Activated CD8-positive, alpha-beta T cell treated with anti-CD3 and anti-CD28 coated beads, Interleukin-2, amount 10 ng/mL, durations not matched to agents 7 days and 5 days (primary cell): Measurements from ENCODE around the gene OR51B2. TPM values are rescaled to one million over a fixed set of nuclear protein-coding genes. Genes with fewer than 3 reads are reported as not detected.

Experiments used
- ATAC-seq: fragments of 150-1000 bp; cut with Tn5 transposase; one replicate; pipeline ENCODE4 v1.10.0; 2021; ENCODE audit warnings: moderate library complexity
- CTCF ChIA-PET: fragments of 350-600 bp; sonication (Branson Sonifier 250); formaldehyde crosslinking; loops from one replicate; lab custom pipeline; 2021; ENCODE audit warnings: antibody characterized with exemption; lab: Charles Lee
- POLR2A ChIA-PET: fragments of 350-600 bp; sonication (Branson Sonifier 250); formaldehyde crosslinking; loops from one replicate; lab custom pipeline; 2021; ENCODE audit warnings: antibody characterized with exemption; lab: Charles Lee
- DNase-seq: peaks from one replicate; pipeline ENCODE4 v3.0.0-alpha.2; 2020
- H3K27ac Mint-ChIP-seq: one replicate; pipeline ENCODE4 v1.8.0; 2021; ENCODE audit warnings: mild to moderate bottlenecking, mixed read lengths
- H3K27me3 Mint-ChIP-seq: one replicate; pipeline ENCODE4 v1.8.0; 2021; ENCODE audit warnings: low read depth, mixed read lengths
- H3K36me3 Mint-ChIP-seq: one replicate; pipeline ENCODE4 v1.8.0; 2021; ENCODE audit warnings: low read depth, mixed read lengths
- H3K4me1 Mint-ChIP-seq: one replicate; pipeline ENCODE4 v1.8.0; 2021; ENCODE audit warnings: low read depth, mixed read lengths
- H3K4me3 Mint-ChIP-seq: one replicate; pipeline ENCODE4 v1.8.0; 2021; ENCODE audit warnings: mild to moderate bottlenecking, mixed read lengths
- H3K9me3 Mint-ChIP-seq: one replicate; pipeline ENCODE4 v1.8.0; 2022; ENCODE audit warnings: mixed read lengths; ENCODE audit not compliant: insufficient read depth
- total RNA-seq, 2 experiments: library from RNA; stranded (reverse); gene quantifications; one replicate each; pipeline ENCODE4 v1.2.3, GENCODE V29; 2021

Gene OR51B2
- total RNA-seq, 2 experiments from 2014 or later: not detected

GRCh38 chr11:5288108-5288905 is 35.8 kb downstream of the OR51B2 start:
- CTCF ChIA-PET: no interaction called here
- no peak for ATAC-seq
- Mint-ChIP-seq H3K9me3 (no peaks in the 10 kb centered on the region), H3K4me3 (no peak overlapping the region), H3K27me3 (no peaks in the 10 kb centered on the region), H3K4me1 (no peaks in the 10 kb centered on the region), H3K27ac (no peak overlapping the region), H3K36me3 (no peaks in the 10 kb centered on the region)
- no peak for DNase-seq
- POLR2A ChIA-PET: no interaction called here

DNA sequence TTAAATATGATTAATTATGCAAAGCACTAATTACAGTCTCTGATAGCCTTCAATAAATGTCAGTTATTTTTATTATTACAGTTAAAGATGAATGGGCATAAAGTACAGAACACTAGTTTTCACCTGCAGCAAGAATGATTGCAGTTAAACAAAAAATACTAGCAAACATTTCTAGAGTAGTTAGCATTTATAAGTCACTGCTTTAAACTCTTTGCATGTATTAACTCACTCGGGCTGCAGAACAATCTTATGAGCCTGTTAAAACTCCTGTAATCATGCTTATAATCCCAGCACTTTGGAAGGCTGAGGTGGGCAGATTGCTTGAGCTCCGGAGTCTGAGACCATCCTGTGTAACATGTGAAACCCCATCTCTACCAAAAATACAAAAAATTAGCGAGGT is 37.2 kb downstream of the OR51B2 start:
- no peaks in the 10 kb centered on the region for H3K4me1 Mint-ChIP-seq
- H3K9me3 Mint-ChIP-seq: no peaks in the 10 kb centered on the region
- H3K27ac Mint-ChIP-seq: no peak overlapping the region
- H3K27me3 Mint-ChIP-seq: no peaks in the 10 kb centered on the region
- ATAC-seq (no peak), DNase-seq (no peak)
- H3K36me3 Mint-ChIP-seq: no peaks in the 10 kb centered on the region
- POLR2A ChIA-PET: no interaction called here
- CTCF ChIA-PET: no interaction called here
- no peak overlapping the region for H3K4me3 Mint-ChIP-seq

GRCh38 chr11:5286351-5286750 is 37.7 kb downstream of the OR51B2 start:
- CTCF ChIA-PET: no interaction called here

DNA sequence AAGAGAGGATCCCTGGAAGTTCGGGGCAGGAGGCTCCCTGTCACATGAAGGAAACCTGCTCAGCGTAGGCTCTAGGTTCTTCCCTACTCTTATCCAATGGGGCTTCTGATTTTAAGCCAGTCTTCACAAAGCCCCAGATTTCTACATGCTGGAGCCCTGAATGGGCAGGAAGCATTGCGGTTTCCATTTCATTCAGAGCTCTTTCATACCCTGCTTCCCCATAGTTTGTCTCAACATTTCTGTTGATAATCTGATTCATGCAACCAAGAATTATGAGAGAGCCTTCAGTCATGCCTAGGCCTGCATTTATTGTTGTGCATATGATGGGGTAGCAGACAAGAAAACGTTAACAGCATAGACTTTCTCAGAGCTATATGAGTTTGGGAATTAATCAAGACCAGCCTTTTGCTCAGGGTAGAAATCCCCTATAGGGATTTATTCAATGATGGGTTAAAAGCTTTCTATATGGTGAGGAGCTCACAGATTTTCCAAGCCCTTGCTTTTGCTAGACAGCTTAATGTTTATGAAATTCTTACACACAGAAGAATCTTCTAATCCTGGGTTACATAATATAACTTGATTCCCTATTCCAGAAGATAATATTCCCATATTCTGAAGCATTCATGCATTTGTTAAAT is 38.3 kb downstream of the OR51B2 start:
- H3K4me1 Mint-ChIP-seq: no peaks in the 10 kb centered on the region
- POLR2A ChIA-PET: no interaction called here
- no peak overlapping the region for H3K27ac Mint-ChIP-seq
- DNase-seq (no peak), ATAC-seq (no peak)
- H3K36me3 Mint-ChIP-seq: no peaks in the 10 kb centered on the region
- no peaks in the 10 kb centered on the region for H3K27me3 Mint-ChIP-seq
- no peak overlapping the region for H3K4me3 Mint-ChIP-seq
- CTCF ChIA-PET: no interaction called here
- no peaks in the 10 kb centered on the region for H3K9me3 Mint-ChIP-seq

More at GRCh38 chr11:5286351-5286750, 37.7 kb downstream of the OR51B2 start:
- H3K4me1 Mint-ChIP-seq: no peaks in the 10 kb centered on the region
- no peaks in the 10 kb centered on the region for H3K9me3 Mint-ChIP-seq
- POLR2A ChIA-PET: no interaction called here
- ATAC-seq: no peak
- no peak overlapping the region for H3K27ac Mint-ChIP-seq
- no peaks in the 10 kb centered on the region for H3K27me3 Mint-ChIP-seq
- H3K36me3 Mint-ChIP-seq: no peaks in the 10 kb centered on the region
- DNase-seq: no peak
- H3K4me3 Mint-ChIP-seq: no peak overlapping the region

GRCh38 chr11:5284637-5285036 is 39.5 kb downstream of the OR51B2 start:
- ATAC-seq (no peak), DNase-seq (no peak)
- H3K27ac Mint-ChIP-seq: no peak overlapping the region
- ChIA-PET CTCF (no interaction called here), POLR2A (no interaction called here)
- no peaks in the 10 kb centered on the region for H3K27me3 Mint-ChIP-seq
- no peaks in the 10 kb centered on the region for H3K4me1 Mint-ChIP-seq
- H3K9me3 Mint-ChIP-seq: no peaks in the 10 kb centered on the region
- no peak overlapping the region for H3K4me3 Mint-ChIP-seq
- H3K36me3 Mint-ChIP-seq: no peaks in the 10 kb centered on the region

DNA sequence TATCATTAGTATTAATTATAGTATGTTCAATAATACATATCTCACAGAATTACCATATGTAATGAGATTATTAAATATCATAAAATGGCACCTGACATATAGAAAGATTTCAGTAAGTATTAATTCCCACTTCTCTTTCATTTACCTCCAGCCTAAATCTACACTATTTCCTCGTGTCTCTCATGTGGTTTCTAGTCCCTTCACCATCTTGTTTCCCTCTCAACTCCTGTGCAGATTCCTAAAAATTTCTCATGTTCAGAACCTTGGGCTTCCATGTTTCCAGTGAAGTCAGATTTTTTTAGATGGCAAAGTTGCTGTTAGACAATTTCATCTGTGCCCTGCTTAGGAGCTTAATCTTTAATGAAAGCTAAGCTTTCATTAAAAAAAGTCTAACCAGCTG is 40.2 kb downstream of the OR51B2 start:
- ATAC-seq (no peak), DNase-seq (no peak)
- ChIA-PET CTCF (no interaction called here), POLR2A (no interaction called here)
- H3K4me3 Mint-ChIP-seq: no peak overlapping the region
- H3K9me3 Mint-ChIP-seq: no peaks in the 10 kb centered on the region
- no peaks in the 10 kb centered on the region for H3K4me1 Mint-ChIP-seq
- no peak overlapping the region for H3K27ac Mint-ChIP-seq
- no peaks in the 10 kb centered on the region for H3K36me3 Mint-ChIP-seq
- H3K27me3 Mint-ChIP-seq: no peaks in the 10 kb centered on the region

DNA sequence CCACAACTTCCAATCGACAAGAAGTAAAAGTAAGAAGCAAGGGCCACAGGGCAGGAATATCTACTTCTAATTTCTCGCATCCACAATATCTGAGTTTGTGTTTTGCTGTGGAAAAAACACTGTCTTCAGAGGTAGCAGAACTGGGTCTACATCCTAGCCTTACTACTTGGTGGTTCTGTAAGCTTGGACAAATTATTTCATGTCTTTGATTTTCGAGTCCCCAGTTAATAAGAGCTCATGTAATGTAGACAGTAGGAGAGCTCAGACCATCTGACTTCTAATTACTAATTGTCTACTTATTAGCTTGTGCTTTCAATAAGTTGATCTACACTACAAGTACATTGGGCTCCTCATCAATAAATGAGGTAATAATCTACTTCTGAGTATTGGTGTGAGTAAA is 41.0 kb downstream of the OR51B2 start:
- Mint-ChIP-seq H3K4me3 (no peak overlapping the region), H3K9me3 (no peaks in the 10 kb centered on the region), H3K36me3 (no peaks in the 10 kb centered on the region), H3K4me1 (no peaks in the 10 kb centered on the region), H3K27ac (no peak overlapping the region), H3K27me3 (no peaks in the 10 kb centered on the region)
- CTCF ChIA-PET: no interaction called here
- POLR2A ChIA-PET: no interaction called here
- DNase-seq (no peak), ATAC-seq (no peak)

- H3K4me3 Mint-ChIP-seq: no peak overlapping the region
- no peaks in the 10 kb centered on the region for H3K36me3 Mint-ChIP-seq
- ATAC-seq (no peak), DNase-seq (no peak)
- CTCF ChIA-PET: no interaction called here
- H3K27me3 Mint-ChIP-seq: no peaks in the 10 kb centered on the region
- no peaks in the 10 kb centered on the region for H3K4me1 Mint-ChIP-seq
- no peaks in the 10 kb centered on the region for H3K9me3 Mint-ChIP-seq
- POLR2A ChIA-PET: no interaction called here
- H3K27ac Mint-ChIP-seq: no peak overlapping the region
Observed at GRCh38 chr11:5282628-5283027, 41.5 kb downstream of the OR51B2 start.

DNA sequence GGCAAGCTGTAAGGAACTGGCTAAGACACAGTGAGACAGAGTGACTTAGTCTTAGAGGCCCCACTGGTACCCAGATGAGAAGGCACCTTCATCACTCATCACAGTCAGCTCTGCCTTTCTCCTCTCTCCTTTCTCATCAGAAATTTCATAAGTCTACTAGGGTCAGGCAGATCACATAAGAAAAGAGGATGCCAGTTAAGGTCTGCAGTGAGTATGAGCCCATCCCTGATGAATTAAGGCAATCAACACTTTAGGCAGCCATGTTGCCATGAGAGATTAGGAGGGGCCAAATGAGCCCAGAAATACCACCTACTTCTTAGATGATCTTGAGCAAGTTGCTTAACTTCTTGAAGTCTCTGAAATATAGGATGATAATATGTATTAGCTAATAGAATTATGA is 42.5 kb downstream of the OR51B2 start:
- ChIA-PET CTCF (no interaction called here), POLR2A (no interaction called here)
- Mint-ChIP-seq H3K36me3 (no peaks in the 10 kb centered on the region), H3K27me3 (no peaks in the 10 kb centered on the region), H3K4me3 (no peak overlapping the region), H3K4me1 (no peaks in the 10 kb centered on the region), H3K9me3 (no peaks in the 10 kb centered on the region), H3K27ac (no peak overlapping the region)
- ATAC-seq (no peak), DNase-seq (no peak)

GRCh38 chr11:5280582-5281102 is 43.5 kb downstream of the OR51B2 start:
- Mint-ChIP-seq H3K27ac (no peak overlapping the region), H3K9me3 (no peaks in the 10 kb centered on the region), H3K27me3 (no peaks in the 10 kb centered on the region), H3K4me3 (no peak overlapping the region), H3K4me1 (no peaks in the 10 kb centered on the region), H3K36me3 (no peaks in the 10 kb centered on the region)
- ATAC-seq (no peak), DNase-seq (no peak)
- POLR2A ChIA-PET: no interaction called here
- CTCF ChIA-PET: no interaction called here

GRCh38 chr11:5279471-5280090 is 44.5 kb downstream of the OR51B2 start:
- Mint-ChIP-seq H3K27ac (no peak overlapping the region), H3K27me3 (no peaks in the 10 kb centered on the region), H3K4me1 (no peaks in the 10 kb centered on the region), H3K36me3 (no peaks in the 10 kb centered on the region), H3K9me3 (no peaks in the 10 kb centered on the region), H3K4me3 (no peak overlapping the region)
- POLR2A ChIA-PET: no interaction called here
- DNase-seq (no peak), ATAC-seq (no peak)
- CTCF ChIA-PET: no interaction called here

DNA sequence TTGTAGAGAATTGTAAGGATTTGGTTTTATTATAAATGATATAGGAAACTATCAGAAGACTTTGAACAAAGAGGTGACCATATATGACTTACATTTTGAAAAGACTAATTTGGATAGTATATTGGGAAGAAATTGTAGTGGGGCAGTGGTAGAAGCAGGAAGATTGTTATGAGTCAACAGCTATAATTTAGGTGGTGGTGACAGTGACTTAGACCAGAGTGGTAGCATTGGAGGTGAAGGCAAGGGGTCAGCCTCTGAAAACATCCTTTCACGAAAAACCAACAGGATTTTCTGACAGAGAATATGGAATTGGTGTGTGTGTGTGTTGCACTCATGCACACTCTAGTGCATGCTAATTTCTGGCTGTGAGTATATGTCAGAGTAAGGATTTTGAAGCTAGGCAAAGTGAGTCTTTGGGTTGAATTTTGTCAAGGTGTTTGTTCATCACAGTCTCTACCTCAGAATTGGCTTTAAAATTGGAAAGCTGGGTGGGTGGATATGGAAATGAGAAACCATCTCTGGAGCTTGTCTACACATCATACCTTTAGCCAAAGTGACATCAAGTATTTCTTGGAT is 46.2 kb downstream of the OR51B2 start:
- H3K27me3 Mint-ChIP-seq: no peaks in the 10 kb centered on the region
- H3K9me3 Mint-ChIP-seq: no peaks in the 10 kb centered on the region
- no peaks in the 10 kb centered on the region for H3K36me3 Mint-ChIP-seq
- ChIA-PET POLR2A (no interaction called here), CTCF (interaction anchor here (1.2 kb wide), 1 partner anchor 154 kb away, joined by 4 read pairs; no protein-coding TSS in a partner anchor)
- H3K27ac Mint-ChIP-seq: no peak overlapping the region
- ATAC-seq (no peak), DNase-seq (no peak)
- H3K4me1 Mint-ChIP-seq: no peaks in the 10 kb centered on the region
- H3K4me3 Mint-ChIP-seq: no peak overlapping the region
